GM18867 (cell line): ENCODE results near the gene LRRK1.

Source experiments
- ATAC-seq: cut with Tn5 transposase; IDR thresholded peaks from one replicate; pipeline ENCODE4 v1.9.1; 2021; ENCODE audit warnings: mild to moderate bottlenecking, moderate library complexity; ENCODE audit not compliant: unreplicated experiment

Gene LRRK1

GRCh38 chr15:100931143-100931890 lies 12.2 kb downstream of the LRRK1 start:
- peak; percentile 57 for ATAC-seq

DNA sequence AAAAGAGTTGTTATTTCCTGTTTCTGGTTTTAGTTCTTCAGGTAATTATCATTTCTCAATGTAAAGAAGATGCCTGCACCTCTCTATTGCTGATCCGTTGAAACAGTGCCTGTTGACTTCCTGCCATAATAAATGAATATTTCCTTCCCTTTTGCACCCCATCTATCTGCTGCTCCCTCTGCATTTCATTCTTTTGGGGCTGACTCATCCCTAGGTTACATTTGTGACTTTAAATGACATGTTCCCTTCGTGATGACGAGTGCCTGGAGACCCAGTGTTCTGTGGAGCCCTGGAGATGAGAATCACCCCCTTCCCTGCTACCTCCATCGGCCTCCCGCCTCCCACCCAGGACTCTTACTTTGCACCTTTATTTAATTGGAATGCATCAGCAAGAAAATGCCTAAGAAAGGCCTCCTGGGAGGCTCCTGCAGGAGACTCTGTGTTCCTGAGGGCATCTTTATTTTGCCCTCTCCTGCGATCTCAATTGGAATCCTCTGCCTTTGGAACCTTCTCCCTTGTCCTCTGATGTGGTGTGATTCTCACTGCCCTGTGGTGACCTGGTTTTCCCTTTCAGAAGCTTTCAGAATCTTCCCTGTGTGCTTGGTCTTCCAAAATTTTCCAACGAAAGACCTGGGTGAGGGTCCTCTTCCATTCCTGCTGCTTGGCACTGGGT lies 13.7 kb downstream of the LRRK1 start:
- ATAC-seq: no peak

- ATAC-seq: no peak
These were observed 15.0 kb downstream of the LRRK1 start for GRCh38 chr15:100934166-100934565.

DNA sequence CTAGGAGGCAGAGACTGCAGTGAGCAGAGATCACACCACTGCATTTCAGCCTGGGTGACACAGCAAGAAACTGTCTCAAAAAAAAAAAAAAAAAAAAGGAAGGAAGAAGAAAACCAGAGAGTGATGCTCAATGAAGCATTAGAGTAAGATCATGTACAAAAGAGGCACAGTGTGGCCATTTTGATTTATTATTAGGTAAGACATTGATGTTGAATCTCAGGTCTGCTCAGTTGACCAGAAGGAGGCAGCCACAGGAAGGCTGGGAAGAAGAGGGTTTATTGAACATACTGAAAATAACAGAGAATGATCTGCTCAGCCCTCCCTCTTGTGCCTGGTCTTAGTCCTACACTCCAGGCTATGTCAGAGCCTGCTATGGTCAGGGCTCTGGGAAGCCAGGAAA lies 15.6 kb downstream of the LRRK1 start:
- no peak for ATAC-seq

- no peak for ATAC-seq
These were observed 18.0 kb downstream of the LRRK1 start for GRCh38 chr15:100937171-100937570.

DNA sequence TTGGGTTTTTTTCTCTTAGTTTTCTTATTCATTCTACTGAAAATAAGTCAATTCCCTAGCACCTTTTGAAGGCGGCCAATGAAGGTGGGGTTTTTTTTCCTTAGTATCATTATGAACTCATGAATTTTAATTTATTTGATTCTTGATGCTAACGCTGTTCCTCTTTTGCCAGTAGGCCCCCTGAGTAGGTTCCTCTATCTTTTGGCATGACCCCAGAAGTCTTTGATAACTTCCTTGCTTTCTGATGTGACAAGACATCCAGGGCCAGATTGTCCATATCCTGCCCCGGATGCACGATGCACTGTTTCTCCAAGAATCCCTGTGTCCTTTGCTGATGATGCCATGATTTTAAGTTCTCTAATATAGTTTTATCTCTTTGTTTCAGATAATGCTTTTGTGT lies 20.6 kb downstream of the LRRK1 start:
- no peak for ATAC-seq

DNA sequence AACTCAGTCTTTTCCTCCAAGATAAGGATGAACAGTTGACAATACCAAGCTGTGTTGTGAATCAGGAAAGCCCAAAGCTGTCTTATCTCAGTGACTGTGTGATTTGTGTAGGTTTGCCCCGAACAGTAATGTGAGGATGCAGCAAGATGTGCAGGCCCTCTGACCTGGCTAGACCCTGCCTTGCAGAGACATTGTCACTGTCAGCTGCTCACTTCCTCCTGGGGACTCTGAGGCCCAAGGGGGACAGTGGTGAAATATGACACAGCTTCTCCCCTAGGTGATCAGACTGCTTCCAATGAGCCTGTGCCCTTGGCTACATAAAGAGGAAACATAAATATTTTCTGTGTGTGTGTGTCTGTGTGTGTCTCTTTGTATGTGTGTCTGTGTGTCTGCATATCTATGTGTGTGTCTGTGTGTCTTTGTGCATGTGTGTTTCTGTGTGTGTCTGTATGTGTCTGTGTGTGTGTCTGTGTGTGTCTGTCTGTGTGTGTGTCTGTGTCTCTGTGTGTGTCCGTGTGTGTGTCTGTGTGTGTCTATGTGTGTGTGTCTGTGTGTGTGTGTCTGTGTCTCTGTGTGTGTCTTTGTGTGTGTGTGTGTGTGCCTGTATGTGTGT lies 21.7 kb downstream of the LRRK1 start:
- ATAC-seq: peak; percentile 71

DNA sequence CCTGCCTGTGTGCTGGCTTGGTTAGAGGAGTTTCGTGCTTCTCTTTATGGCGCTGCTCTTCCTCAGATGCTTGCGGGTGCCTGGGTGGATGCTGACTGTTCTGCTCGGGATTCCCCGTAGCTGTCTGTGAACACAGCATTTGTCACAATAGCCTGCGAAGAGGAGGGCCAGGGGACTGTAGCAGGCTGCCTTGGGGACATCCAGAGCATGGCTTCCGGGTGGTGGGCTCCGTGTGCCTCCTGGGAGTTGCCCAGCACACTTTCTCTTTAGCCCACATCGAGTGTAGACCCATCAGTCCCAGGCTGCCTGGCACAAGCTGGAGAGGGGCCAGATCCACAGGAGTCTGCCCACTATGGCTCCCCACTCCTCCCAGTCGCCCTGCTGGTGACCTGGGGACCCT lies 22.4 kb downstream of the LRRK1 start:
- peak; percentile 45 for ATAC-seq

DNA sequence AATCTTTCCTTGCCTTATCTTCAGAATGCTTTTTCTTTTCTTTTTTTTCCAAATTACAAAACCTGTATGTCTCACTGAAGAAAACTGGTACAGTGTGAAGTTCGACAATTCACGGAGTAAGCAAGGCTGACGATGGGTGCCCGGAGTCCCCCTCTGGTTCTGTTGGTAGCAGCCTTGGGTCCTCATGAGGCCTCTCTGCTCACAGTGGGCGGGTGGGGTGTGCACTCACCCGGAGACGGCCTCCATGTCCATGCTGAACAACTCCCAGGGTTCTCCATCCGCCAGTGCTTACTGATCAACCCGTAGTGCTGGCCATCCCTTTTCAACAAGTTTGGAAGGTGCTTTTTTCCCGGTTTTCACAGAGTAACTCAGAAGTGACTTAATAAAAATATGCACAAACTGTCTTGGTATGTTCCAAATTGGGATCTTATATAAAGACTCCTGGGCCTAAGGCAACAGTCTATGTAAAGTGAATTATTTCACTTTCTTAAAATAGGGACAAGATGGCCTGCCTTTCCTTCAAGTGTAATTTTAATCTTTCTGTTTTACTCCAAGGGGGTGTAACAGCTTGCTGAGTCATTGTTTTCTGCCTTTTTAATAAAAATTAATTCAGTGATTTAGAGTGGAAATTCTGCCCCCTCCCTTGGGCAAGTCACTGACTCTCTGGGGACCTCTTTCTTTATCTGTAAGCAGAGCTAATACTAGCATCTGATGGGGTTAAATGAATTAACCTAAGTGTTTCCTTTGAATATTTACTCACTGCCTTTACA lies 23.7 kb downstream of the LRRK1 start:
- no peak for ATAC-seq

DNA sequence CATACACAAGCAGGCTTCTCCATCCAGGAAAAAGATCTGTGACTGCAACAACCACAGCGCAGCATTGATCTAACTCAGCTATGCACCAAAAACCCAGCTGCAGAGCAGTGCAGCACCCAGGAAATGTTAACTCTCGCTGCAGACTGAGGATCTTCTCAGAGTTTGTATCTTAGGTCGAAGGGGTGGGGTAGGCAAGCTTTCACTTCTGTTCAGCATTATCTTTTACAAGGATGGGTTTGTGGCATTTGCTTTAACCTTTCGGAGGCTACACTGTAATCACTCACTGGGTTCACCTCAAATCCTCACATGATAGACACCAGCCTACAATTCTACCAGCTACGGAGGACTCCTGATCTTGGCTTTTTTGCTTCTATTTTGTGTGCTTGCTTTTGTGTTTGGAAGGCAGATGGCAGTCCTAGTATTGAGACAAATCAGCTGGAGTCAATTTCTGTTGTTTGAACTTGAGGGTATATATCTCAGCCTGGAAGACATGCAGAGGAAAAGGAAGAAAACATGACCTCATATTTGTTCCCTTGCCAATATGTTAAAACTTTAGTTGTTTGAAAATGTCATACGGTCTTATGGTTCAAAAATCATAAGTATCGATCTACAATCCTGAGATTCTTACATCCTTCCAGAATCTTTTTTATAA lies 25.2 kb downstream of the LRRK1 start:
- ATAC-seq: peak; percentile 50

- no peak for ATAC-seq
These were observed 25.8 kb downstream of the LRRK1 start for GRCh38 chr15:100944986-100945385.

DNA sequence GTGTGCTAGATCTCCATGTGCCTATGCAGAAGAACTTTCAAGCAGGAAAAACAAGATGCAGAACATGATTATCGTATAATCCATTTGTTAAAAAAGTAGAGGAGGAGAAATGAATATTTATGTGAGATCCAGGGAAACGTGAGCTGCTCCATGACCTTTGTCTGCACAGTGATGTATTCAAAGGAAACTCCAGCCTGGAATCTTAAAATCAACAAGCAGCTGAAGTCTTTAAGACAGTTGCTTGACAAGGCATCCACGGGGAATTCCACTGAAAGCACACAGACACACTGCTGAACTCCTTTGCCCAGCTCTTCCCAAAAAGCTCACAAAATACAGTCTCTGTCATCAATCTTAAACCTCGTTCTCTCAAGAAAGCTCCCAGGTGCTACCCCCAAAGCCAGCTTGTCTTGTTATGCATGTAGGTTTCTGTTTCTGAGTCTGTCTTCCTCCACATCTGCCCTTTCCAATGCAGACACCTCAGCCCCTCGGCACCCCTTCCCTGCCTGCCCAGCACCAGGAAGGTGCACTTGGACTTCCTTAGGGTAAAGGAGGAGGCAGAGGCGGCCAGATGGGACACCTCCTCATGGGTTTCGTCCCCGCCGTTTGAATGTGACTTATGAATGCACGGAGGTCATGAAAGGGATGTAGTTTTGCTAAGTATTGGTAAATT lies 28.7 kb downstream of the LRRK1 start:
- peak; percentile 50 for ATAC-seq

- ATAC-seq: no peak
These were observed 29.2 kb downstream of the LRRK1 start for GRCh38 chr15:100948430-100948762.

GRCh38 chr15:100949691-100950090 lies 30.5 kb downstream of the LRRK1 start:
- ATAC-seq: no peak

DNA sequence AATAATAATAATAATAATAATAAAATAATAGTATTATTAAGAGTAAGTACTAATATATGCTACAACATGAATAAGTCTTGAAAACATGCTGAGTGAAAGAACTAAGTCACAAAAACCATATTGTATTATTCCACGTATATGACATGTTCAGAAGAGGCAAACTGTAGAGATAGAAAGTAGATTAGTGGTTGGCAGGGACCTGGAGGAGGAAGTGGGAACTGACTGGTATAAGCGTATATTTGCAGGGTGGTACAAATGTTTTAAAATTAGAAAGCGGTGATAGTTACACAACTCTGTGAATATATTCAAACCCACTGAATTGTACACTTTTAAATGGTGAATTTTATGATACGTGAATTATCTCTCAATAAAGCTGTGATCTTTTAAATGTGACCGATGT lies 32.8 kb downstream of the LRRK1 start:
- no peak for ATAC-seq

DNA sequence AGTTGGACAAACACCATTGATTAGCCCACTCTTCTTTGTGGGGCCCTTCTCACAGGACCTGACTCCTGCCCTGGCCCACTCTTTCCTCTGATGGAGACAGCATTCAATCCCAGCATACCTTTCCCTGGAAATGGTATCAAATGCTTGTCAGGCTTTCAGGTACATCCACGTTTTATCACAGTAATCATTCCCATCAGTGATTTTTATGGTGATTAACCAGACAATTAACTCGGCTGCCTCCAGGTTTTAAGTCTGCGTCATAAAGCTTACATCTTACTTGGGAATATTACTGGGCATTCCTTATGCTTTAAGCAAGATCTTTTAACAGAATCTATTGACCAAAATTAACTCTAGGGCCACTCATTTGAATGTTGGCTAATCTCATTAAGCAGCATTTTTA lies 33.4 kb downstream of the LRRK1 start:
- ATAC-seq: no peak

GRCh38 chr15:100958326-100959065 lies 39.3 kb downstream of the LRRK1 start:
- ATAC-seq: no peak

DNA sequence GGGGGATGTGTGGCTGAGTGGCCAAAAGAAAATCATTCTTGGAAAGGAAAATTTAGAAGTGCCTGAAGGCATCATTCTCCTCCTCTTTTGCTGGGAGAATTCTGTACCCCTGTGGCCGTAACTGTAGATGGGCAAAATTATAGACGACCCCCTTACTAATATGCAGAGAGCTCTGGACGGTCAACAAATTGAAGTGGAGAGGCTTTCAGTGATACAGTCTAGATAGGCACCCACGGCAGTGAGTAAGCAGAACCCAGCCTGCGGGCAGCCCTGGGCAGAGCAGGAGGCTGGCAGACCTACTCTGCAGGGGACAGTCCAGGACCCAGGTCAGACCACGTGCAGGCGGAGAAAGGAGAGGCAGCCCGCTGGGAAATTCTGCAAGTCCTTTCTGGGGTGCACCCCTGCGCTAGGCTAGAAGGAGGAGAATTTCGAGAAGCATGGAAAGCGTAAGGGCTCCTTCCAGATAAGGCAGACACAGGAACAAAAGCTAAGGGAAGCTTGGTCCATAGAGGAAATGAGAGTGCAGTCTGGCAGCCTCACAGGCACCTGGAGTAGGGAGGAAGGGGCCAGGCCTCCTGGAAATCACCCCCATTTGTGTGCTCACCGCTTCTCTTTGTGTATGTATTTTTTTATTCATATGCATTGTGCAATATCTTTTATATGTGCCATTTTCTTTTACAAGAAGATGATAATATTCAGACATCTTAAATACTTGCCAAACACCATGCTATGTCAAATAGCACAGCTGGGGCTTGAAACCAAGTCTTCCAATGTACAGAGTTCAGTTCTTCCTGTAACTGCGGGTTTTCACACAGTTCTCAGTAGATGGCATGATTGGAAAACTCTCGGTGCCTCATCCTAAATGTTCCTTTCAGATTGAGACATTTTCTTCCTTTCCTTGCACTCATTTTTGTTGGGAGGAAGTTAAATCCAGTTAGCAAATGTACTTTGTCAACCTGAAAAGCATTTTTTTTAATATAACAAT lies 40.2 kb downstream of the LRRK1 start:
- no peak for ATAC-seq

- ATAC-seq: peak; percentile 57
These were observed 47.8 kb downstream of the LRRK1 start for GRCh38 chr15:100966997-100967396.
